PC-9 (cell line): Measurements from ENCODE around the gene TP53AIP1. TPM values are rescaled to one million over a fixed set of nuclear protein-coding genes. Genes with fewer than 3 reads are reported as not detected.

Source experiments
- total RNA-seq: library from RNA; stranded (reverse); gene quantifications from 2 replicates; pipeline ENCODE4 v1.2.3, GENCODE V29; 2021

TP53AIP1 gene
- total RNA-seq, 1 experiment from 2014 or later = not detected

Other genes with a start within 250 kb of the TP53AIP1 start
- 2.8 and 3.6 TPM in 2 replicates for gene FLI1, start 248.8 kb downstream of the TP53AIP1 start, total RNA-seq
- gene KCNJ1, start 75.6 kb downstream of the TP53AIP1 start, total RNA-seq = not detected in 2 replicates
- gene KCNJ5, start 51.5 kb downstream of the TP53AIP1 start, total RNA-seq = 0.11 TPM in 1 of 2 replicates, not detected in the other
- 31.1 and 35.1 TPM in 2 replicates for gene ARHGAP32, start 249.5 kb upstream of the TP53AIP1 start, total RNA-seq